NCI-H524 (cell line): ENCODE results near the gene TMPRSS2.
A peak's percentile ranks its signal among the peaks of the same experiment; 100 is the strongest.

Experiments used
- DNase-seq, 2 experiments: peaks; one replicate each; lab custom pipeline; 2025; lab: John Stamatoyannopoulos, UW

TMPRSS2 gene

DNA sequence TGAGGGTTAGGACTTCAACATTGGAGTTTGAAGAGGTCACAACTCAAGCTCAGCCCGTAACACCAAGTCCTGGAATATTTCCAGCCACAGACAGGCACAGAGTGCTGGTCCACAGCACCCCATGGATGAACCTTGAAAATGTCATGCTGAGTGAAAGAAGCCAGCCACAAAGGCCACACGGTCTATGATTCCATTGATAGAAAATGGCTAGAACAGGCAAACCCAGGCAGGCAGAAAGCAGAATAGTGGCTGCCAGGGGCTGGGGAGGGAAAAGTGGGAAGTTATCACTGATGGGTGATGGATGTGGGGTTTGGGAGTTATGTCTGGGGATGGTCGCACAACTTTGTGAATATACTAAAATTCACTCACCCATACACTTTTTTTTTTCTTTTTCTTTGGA, 60.6 kb downstream of the TMPRSS2 start:
- no peak for DNase-seq

DNA sequence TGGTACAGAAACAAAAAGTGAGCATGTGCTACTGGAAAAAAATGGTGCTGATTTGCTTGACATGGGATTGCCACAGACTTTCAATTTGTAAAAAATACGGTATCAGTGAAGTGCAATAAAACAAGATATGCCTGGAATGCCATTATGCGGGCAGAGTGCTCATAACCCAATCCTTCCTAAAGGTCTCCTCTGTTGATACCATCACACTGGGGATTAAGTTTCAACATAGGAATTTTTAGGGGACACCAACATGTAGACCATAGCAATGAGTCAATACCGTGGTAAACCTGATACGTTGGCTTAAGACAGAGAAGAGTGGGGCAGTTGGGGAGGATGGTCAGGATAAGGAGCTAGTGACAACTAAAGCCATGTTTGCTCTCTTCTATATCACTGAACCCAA, 61.4 kb downstream of the TMPRSS2 start:
- DNase-seq = no peak

DNA sequence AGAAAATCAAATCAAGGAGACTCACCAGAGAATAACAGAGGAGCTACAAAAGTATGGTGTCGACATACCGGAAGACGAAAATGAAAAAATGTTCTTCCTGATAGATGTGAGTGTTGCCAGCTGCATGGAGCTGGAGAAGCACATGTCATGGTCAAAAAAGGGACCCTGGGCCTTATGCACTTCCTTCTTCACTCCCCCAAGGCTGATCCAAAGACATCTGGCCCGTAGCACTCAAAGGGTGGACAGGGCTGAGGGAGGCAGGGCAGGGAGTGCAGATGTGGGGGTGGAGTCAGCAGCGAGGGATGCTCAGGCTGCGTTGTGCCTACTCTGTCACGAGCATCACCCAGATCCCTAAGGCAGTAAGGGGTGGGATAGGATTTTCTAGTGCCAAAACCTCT, 62.5 kb downstream of the TMPRSS2 start:
- DNase-seq = peak in 1 of 2 experiments; percentile 43

DNA sequence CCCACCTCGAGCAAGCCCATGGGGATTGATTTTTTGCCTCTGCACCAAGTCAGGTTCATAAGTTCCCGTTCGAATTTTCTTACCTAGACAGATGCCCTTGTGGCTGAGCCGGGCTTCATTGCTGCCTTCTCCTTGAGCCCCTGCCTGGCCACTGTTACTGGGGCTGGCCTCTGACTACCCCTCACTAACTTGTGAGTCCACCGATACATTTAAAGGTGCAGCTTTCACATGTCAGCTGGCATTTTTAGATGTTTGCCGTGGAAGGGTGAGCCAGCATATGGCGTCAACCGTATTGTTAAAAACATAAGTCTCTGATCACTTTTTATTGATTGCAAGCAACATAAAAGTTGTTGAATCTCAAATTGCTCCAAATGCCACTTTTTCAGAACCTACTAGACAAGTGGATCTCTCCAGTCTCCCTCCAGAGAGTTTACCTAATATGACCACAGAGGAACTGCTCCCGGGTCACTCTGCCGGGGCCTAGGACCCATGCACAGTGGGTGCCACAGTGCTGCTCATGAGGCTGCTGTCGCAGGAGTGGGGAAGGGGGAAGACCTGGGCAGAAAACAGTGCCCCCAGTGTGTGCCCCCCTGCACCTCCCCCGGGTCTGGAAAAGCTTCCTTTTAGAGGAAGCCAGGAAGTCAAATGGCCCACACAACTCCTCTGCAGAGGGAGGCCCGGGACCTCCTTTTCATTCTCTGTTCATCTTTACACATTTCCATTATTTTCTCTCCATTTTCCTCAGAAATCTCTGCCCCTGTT, 63.1 kb downstream of the TMPRSS2 start:
- DNase-seq = no peak

DNA sequence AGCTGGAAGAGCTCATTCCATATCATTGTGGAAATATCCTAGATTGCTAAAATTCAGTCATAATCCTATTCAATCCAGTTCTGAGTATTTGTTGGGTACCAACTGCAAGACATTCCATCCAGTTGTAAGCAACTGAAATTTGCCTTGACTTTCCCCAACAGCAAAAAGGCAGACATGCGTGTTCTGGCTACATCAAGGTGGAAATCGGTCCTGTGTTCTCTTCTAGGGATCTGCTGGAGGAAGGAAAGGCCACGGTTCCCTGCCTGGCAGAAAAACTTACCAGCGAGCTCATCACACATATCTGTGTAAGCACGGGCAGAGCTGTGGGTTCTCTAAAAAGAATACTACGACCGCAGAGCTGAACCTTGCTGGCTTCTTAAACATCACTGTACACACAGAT, 64.4 kb downstream of the TMPRSS2 start:
- no peak for DNase-seq

DNA sequence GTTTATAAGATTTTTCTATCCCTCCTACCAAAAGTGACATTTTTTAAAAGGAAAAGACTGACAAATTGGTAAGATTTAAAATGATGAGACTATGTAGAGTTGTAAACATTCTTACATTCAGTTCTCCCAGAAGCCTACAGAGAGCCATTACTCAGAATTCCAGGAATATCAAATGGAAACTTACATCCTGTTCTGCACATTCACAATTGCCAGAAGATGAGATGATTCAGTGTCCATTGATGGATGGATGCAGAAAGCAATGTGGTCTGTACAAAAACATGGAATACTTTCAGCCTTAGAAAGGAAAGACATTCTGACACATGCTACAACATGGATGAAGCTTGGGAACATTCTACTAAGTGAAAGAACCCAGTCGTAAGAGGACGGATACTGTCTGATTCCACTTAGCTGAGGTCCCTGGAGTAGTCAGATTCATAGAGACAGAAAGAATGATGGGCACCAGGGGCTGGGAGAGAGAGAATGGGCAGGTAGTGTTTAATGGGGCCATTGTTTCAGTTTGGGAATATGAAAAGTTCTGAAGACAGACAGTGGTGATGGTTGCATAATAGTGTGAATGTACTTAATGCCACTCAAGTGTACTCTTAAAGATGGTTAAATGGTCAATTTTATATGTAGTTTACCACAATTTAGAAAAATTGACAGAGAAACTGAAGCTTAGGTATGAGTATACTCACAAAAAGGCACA, 65.3 kb downstream of the TMPRSS2 start:
- no peak for DNase-seq

DNA sequence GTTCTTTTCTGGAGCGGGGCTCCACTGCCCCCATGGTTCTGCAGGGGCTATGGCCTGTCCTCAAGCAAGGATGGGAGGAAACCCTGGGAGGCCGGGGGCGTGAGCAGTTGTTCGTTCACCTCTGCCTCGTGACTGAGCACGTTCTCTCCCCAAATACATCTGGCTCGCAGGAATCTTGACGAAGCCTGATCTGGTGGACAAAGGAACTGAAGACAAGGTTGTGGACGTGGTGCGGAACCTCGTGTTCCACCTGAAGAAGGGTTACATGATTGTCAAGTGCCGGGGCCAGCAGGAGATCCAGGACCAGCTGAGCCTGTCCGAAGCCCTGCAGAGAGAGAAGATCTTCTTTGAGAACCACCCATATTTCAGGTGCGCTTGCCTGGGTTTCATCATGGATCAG, 66.4 kb downstream of the TMPRSS2 start:
- no peak for DNase-seq

DNA sequence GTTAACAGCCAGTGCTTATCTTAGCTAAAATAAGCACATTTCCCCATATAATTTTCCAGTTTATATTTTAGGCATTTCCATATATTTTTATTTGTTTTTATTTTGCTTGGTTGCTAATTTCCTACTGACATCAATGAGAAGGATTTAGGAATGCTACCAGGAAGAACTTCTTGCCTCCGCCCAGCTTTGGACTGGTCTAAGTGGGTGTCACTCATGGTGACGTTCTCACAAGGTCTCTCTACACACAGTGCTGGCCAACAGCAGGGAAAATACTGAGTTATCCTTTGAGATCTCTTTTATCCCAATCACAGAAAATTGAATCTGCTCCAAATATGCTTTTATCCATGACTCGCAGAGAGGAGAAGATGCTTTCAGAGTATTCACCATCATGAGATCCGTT, 68.7 kb downstream of the TMPRSS2 start:
- DNase-seq = no peak

DNA sequence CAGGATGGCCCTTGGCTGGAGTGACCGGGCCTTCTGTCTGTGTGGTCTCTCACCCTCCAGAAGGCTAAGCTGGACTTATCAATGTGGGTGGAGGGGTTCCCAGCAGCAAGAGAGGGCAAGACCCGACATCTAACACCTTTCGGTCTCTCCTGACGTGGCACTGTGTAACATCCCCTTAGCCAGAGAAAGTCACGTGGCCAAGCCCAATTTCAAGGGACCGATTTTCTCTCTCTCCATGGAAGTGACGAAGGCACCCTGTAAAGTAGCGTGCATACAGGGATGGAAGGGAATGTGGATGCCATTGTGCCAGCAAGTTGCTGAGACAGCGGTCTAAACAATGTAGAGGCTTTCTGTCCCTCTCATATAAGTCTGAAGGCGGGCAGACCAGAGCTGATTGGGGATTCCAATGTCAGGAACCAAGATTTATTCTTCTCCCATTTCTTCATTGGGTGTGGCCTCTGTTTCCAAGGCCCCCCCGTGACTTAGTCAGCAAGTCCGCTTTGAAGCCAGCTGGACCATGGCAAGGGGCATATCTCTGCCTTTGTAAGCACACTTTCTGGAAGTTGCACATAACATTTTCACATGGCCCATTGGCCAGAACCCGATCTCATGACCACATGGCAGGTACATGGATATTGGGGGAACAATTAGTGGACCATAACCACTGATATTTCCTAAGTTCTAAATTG, 69.4 kb downstream of the TMPRSS2 start:
- DNase-seq = no peak

DNA sequence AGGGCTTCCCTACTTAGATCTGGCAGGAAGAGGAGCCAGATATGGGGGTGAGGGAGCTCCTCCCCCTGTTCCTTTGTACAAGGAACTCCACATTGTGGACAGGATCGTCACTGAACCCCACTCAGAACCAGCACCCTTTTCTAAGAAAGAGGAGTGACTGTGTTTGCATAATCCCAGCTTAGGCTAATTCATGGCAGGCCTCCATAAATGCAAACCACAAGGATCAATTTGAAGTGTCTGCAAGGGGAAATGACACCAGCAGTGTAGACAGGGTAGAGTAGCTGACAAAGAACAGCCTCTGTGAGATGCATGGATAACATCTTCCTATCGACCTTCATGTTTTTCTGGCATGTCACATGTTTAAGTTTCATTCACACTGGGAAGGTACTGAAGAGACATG, 70.2 kb downstream of the TMPRSS2 start:
- DNase-seq = no peak

DNA sequence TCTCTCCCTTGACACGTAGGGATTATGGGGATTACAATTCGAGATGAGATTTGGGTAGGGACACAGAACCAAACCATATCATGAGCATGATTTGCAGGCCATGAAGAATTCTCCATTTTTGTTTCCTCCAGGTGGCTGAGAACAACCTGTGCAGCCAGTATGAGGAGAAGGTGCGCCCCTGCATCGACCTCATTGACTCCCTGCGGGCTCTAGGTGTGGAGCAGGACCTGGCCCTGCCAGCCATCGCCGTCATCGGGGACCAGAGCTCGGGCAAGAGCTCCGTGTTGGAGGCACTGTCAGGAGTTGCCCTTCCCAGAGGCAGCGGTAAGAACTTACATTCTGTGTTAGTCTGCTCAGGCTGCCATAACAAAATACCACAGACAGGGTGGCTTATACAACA, 72.3 kb downstream of the TMPRSS2 start:
- DNase-seq = no peak

DNA sequence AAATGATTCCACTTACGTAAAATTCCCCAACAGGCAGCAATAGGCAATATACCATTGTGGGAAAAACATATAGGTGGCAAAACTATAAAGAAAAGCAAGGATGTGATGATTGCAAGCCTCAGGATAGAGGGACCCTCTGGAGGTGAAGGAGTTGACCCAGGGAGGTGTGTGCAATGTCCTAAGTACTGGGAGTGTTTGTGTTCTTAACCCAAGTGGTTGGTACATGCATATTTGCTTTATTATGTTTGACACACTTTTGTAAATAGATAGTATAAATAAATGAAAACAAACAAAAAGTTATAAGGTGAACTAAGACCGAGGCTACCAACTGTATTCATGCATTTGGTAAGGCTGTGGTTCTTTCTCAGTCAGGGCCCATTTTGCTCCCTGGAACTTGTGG, 74.4 kb downstream of the TMPRSS2 start:
- no peak for DNase-seq

DNA sequence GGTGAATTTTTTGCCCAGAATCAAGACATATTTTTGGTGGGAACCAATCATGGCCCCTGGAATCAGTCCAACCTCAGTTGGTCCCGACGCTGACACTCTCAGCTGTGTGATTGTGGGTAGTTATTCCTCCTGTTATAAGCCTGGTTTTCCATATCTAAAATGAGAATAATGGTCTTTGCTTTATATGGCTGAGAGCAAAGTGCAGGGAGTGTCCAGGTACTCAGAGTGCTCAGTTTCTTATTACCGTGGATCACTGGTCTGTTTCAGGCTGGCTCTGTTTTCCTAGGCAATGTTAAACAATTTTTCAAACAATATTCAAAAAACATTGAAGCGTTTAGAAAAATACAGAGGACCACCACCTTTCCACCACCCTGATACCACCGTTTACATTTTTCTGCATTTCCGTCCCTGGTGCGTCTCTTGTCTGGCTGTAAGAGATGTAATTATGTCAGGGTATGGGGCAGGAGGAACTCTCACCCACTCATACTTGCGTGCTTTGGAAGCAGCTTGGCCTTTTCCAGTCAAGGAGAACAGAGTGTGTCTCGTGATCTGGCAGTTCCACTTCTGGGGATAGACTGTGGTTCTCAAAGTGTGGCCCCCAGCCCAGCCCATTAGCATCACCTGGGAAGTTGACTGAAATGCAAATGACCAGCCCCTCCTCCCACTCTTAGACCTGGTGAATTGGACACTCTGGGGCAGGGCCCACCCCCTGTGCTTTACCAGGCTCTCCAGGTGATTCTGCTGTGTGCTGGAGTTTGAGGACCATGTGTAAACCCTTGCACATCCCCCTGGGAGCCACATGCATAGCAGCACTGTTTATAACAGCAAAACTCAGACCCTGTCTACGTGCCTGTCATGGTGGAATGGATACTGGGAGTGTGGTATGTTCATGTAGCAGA, 75.1 kb downstream of the TMPRSS2 start:
- no peak for DNase-seq

DNA sequence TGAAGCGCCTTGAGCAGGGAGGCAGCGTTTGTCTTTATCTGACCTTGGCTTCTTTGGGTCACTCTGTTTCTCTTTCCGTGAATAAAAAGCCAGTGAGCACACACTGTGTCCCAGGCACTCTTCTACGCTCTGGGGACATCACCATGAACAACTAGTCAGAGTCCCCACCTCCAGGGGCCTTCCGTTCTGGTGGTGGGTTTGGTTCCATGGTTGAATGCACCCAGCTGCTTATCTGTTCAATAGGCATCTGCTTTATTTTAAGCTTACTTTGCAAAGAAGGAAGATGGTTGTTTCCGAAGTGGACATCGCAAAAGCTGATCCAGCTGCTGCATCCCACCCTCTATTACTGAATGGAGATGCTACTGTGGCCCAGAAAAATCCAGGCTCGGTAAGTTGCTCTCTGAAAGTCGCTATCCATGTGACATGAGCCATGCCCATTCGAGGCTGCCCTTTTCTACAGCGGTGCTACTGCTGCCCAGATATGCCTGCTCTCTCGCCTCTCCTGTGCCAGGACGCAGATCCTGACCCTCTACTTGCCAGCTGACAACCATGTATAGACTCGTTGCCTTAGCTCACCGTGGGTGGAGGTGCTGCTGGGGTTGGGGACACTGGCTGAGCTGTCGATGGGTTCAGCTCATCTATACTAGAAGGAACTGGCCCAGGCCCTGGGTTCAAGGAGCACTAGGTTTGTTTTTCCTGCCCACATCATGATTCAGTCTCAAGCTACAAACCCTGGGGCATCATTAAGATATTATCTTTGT, 76.0 kb downstream of the TMPRSS2 start:
- DNase-seq = no peak

DNA sequence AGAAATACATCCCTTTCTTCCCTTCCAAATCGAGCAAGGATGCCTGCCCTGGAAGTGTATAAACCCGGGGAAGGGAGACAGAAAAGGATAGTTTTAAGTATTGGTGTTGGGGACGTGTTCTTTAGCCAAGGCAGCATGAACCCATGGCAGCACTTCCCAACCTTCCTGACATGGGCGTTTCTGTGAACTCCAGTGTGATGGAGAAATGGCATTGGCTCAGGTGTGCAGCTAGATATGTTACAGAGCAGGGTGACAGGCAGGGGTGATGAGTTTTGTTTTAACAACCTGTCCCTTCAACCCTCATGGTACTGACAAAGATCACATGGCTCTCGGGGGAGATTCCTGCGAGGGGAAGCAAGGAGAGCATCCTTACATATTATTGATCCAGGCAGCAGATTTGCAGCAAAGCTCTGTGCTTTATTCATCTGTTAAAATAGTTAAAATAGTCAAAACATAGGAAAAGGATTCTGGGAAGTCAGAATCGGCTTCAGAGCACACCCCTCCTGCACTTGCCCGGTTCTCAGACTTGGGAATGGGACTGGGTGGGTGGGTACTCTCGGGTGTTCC, 78.0 kb downstream of the TMPRSS2 start:
- no peak for DNase-seq

DNA sequence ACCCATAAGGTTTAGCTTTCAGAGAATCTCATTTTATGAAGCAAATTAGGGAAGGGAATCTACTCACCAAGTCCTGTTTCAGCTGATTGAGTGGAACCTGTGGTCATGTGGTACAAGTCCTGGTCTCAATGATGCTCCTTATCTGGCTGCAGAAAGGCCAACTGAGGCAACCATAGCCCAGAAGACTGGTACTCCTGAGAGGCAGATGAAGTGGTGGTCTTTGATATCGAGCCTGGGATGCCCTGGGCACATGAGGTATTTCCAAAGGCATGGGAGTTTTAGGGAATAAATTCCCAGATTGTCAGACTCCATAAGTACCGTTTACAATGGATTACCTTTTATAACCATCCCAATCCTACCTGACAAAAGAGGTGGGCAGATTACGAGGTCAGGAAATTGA, 78.7 kb downstream of the TMPRSS2 start:
- no peak for DNase-seq

DNA sequence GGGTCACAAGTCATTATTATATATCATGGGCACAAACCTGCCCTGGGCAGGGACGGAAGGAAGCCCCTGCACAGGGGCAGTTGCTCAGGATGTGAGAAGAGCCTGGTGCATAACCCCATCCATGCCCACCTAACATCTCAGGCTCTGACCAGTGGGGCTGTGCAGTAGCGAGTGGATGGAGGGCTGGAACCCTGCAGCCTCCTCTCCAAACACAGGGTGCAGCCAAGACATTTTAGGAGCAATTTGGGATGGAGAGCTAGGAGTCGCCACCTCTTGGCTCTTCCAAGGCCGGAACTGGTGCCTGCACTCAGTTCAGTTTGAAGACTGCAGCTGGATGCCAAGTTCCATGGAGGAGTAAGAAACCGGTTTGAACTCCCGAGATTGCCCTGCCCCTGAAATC, 79.1 kb downstream of the TMPRSS2 start:
- DNase-seq = no peak

DNA sequence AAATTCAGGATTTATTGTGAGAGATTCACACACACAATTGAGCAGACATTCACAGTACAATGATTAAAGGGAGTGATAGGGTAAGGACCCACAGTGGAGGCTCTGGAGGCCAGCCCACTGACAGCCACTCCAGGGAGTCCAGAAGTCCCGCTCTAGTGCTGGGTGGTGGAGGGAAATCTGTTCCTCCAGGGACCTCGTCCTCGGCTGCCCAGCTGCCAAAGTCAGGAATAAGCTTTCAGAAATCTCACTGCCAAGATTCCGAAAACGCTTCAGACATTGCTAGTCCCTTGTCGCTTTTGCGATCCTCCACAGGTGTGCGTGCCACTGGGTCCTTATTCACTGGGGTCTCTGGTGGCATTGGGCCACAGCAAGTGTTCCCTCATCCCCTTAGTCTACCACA, 79.6 kb downstream of the TMPRSS2 start:
- no peak for DNase-seq

DNA sequence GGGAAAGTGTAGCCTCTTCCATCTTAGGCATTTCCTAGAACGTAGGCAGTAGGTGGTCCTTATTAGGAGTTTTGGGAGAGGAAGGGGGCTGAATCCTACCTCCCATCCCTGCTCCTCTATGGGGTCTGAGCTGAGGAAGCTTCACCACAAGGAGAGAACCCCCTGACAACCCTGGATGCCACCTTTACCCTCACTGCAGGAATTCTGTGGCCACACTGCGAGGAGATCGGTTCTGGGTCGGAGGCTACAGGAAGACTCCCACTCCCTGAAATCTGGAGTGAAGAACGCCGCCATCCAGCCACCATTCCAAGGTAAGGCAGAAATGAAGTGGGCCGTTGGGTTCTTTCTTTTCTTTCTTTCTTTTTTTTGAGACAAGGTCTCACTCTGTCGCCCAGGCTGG, 80.4 kb downstream of the TMPRSS2 start:
- DNase-seq = no peak

DNA sequence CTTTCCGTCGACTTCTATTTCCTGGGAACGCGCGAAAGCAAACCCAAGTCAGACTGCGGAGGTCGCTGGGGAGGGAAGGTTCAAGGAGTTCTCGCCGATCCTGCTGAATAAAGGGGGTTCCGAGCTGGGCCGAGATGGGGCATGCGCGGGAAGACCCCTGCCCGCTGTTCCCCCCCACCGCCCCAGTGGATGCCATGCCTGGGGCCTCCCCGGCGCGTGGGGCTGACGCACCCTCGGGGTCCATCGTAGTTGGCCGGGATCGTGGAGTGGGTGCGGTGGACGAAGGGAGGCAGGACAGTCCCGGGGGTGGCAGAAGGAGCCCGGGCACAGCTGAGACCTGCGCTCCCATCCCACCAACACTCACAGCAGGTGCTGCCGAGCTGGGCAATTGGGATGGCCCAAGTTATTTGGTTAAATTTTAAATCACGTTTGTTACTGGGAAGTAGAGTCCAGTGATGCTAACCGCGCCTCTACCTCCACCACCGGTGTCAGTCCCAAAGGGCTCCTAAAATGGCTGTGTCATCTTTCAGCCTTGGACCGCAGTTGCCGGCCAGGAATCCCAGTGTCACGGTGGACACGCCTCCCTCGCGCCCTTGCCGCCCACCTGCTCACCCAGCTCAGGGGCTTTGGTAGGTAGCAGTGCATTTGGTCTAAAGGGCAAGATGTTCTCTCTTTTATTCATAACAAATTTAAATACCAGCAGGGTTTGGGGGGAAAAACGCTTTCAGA, 81.1 kb downstream of the TMPRSS2 start:
- no peak for DNase-seq
